Measurements from ENCODE around the gene GIMAP4.
"Not testable (repeated sequence)": the region's sequence is repeated elsewhere in the genome, so short reads cannot be mapped to it uniquely, and the experiment has no call there.

GIMAP4 gene

GRCh38 chr7:150567169-150567568, at the start of gene GIMAP4:
GIMAP4 (plus strand) TSS chr7:150567390; CDS start chr7:150569902, 2,512 bp downstream.
- DNase-seq = no peak

- DNase-seq = no peak
These were observed 47.9 kb upstream of the GIMAP4 start for GRCh38 chr7:150519310-150519709.

GRCh38 chr7:150520145-150520544, 47.0 kb upstream of the GIMAP4 start:
- DNase-seq = peak; percentile 70 to 71

- DNase-seq = not testable (repeated sequence)
These were observed 44.3 kb upstream of the GIMAP4 start for GRCh38 chr7:150522931-150523330.

GRCh38 chr7:150524018-150524417, 43.2 kb upstream of the GIMAP4 start:
- DNase-seq = no peak

GRCh38 chr7:150531704-150532103, 35.5 kb upstream of the GIMAP4 start:
- no peak for DNase-seq

- no peak for DNase-seq
These were observed 28.9 kb upstream of the GIMAP4 start for GRCh38 chr7:150538259-150538658.

GRCh38 chr7:150553163-150553562, 14.0 kb upstream of the GIMAP4 start:
- no peak for DNase-seq

- DNase-seq = no peak
These were observed 10.6 kb upstream of the GIMAP4 start for GRCh38 chr7:150556521-150557138.

GRCh38 chr7:150560486-150560885, 6.7 kb upstream of the GIMAP4 start:
- DNase-seq = no peak

GRCh38 chr7:150562919-150563318, 4.3 kb upstream of the GIMAP4 start:
- DNase-seq = no peak

- no peak for DNase-seq
These were observed 3.2 kb upstream of the GIMAP4 start for GRCh38 chr7:150564006-150564405.

GRCh38 chr7:150564566-150564965, 2.6 kb upstream of the GIMAP4 start:
- DNase-seq = no peak

- no peak for DNase-seq
These were observed 2.0 kb upstream of the GIMAP4 start for GRCh38 chr7:150565239-150565638.

- DNase-seq = no peak
These were observed 1.1 kb upstream of the GIMAP4 start for GRCh38 chr7:150566123-150566522.

- no peak for DNase-seq
These were observed 618 bp upstream of the GIMAP4 start for GRCh38 chr7:150566572-150566971.

GRCh38 chr7:150567871-150568301, 696 bp downstream of the GIMAP4 start:
- DNase-seq = no peak

- DNase-seq = peak in 1 of 2 experiments; percentile 55
These were observed 1.5 kb downstream of the GIMAP4 start for GRCh38 chr7:150568714-150569113.

GRCh38 chr7:150569245-150569955, 2.2 kb downstream of the GIMAP4 start:
- no peak for DNase-seq

GRCh38 chr7:150570556-150571465, 3.6 kb downstream of the GIMAP4 start:
- DNase-seq = no peak

GRCh38 chr7:150572496-150572895, 5.3 kb downstream of the GIMAP4 start:
- no peak for DNase-seq

GRCh38 chr7:150579979-150580637, 12.9 kb downstream of the GIMAP4 start:
- not testable (repeated sequence) for DNase-seq

Data from activated T-cell treated with anti-CD3 and anti-CD28 coated beads, Interleukin-2, amount 50 U/mL, for 48 hours (primary cell).